ENCODE results near the gene FBXO4. TPM values are rescaled to one million over a fixed set of nuclear protein-coding genes. Genes with fewer than 3 reads are reported as not detected.

Gene FBXO4
- total RNA-seq, 4 donors from 2014 or later: 0.59 to 21.8 (median 15.5) TPM

GRCh38 chr5:41962491-41962890 is 37.4 kb downstream of the FBXO4 start:
- H3K27ac ChIP-seq: no peak overlapping the region
- TF ChIP-seq CTCF (IDR thresholded peaks at IDR 0.05): no peak
- no peak for TF ChIP-seq POLR2A (IDR thresholded peaks at IDR 0.05)
- H3K4me1 ChIP-seq: no peaks in the 10 kb centered on the region
- peaks cover 0 to 2% of the 10 kb centered on the region in 2 donors for H3K36me3 ChIP-seq
- intact Hi-C loops (cut with DNase I; ENCODE audit: low total_unique reads): no loop called here
- peaks cover 0 to 7% of the 10 kb centered on the region in 2 donors for H3K9me3 ChIP-seq
- DNase-seq: no peak
- H3K4me3 ChIP-seq: no peak overlapping the region
- no peaks in the 10 kb centered on the region for H3K27me3 ChIP-seq

DNA sequence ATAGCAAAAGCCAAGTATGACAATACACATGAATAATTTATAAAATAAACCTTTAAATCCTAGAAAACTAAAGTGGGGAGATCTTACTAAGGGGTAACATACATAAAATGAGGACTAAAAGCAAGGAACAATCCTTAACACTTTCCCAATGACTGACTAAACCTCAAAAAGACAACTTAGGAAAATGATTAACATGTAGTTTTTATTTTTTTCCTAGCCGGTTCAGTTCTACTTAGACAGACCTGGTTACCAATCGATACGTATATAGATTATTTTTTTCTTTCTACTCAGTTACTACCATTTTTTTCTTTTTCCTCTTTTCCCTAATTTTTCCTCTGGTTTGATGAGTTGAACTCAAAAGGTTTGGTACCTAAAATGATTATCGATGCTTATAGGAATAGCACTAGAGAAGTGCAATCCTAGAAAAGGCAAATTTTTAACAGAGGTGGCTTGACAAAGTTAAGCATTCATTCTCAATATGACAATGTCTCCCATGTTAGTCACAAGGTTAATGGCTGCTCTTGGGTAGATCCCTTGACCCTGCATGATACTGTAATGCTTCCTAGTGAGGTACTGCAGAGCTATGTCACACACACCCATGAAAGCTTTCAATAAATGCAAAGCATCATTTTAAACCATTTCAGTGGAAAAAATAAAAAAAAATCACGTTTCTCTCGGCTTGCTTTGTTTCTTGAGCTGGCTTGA is 41.5 kb downstream of the FBXO4 start:
- intact Hi-C loops (cut with DNase I; ENCODE audit: low total_unique reads): no loop called here
- DNase-seq: no peak
- H3K27me3 ChIP-seq: no peaks in the 10 kb centered on the region
- H3K4me1 ChIP-seq: no peaks in the 10 kb centered on the region
- no peak overlapping the region for H3K4me3 ChIP-seq
- no peak overlapping the region for H3K27ac ChIP-seq
- no peaks in the 10 kb centered on the region for H3K9me3 ChIP-seq
- TF ChIP-seq CTCF (IDR thresholded peaks at IDR 0.05) (no peak), POLR2A (IDR thresholded peaks at IDR 0.05) (no peak)
- no peaks in the 10 kb centered on the region for H3K36me3 ChIP-seq

- H3K4me1 ChIP-seq: no peaks in the 10 kb centered on the region
- intact Hi-C loops (cut with DNase I; ENCODE audit: low total_unique reads): no loop called here
- no peak for TF ChIP-seq CTCF (IDR thresholded peaks at IDR 0.05)
- TF ChIP-seq POLR2A (IDR thresholded peaks at IDR 0.05): no peak
These were observed 42.3 kb downstream of the FBXO4 start for GRCh38 chr5:41967401-41967800.

GRCh38 chr5:41968153-41968723 is 43.2 kb downstream of the FBXO4 start:
- Histone ChIP-seq H3K9me3 (no peaks in the 10 kb centered on the region), H3K27ac (no peak overlapping the region), H3K4me3 (no peak overlapping the region), H3K27me3 (no peaks in the 10 kb centered on the region), H3K36me3 (no peaks in the 10 kb centered on the region), H3K4me1 (no peaks in the 10 kb centered on the region)
- intact Hi-C loops (cut with DNase I; ENCODE audit: low total_unique reads): no loop called here
- no peak for TF ChIP-seq CTCF (IDR thresholded peaks at IDR 0.05)
- no peak for TF ChIP-seq POLR2A (IDR thresholded peaks at IDR 0.05)
- DNase-seq: no peak

More at GRCh38 chr5:41967401-41967800, 42.3 kb downstream of the FBXO4 start:
- no peak for DNase-seq
- H3K27me3 ChIP-seq: no peaks in the 10 kb centered on the region
- no peak overlapping the region for H3K4me3 ChIP-seq
- H3K27ac ChIP-seq: no peak overlapping the region
- no peaks in the 10 kb centered on the region for H3K9me3 ChIP-seq
- H3K36me3 ChIP-seq: no peaks in the 10 kb centered on the region

DNA sequence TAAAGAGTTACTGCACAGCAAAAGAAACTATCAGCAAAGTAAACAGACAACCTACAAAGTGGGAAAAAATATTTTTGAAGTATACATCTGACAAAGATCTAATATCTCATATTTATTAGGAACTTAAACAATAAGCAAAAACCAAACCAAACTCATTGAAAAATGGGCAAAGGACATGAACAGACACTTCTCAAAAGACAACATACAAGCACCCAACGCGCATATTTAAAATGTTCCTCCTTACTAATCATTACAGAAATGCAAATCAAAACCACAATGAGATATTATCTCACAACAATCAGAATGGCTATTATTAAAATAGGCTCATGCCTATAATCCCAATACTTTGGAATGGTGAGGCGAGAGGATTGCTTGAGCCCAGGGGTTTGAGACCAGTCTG is 48.0 kb downstream of the FBXO4 start:
- no peaks in the 10 kb centered on the region for H3K27me3 ChIP-seq

More for the DNA sequence above, 48.0 kb downstream of the FBXO4 start:
- DNase-seq: no peak
- TF ChIP-seq POLR2A (IDR thresholded peaks at IDR 0.05) (no peak), CTCF (IDR thresholded peaks at IDR 0.05) (no peak)
- Histone ChIP-seq H3K27ac (no peak overlapping the region), H3K4me1 (no peaks in the 10 kb centered on the region), H3K4me3 (no peak overlapping the region), H3K9me3 (no peaks in the 10 kb centered on the region), H3K36me3 (no peaks in the 10 kb centered on the region)
- intact Hi-C loops (cut with DNase I; ENCODE audit: low total_unique reads): no loop called here

Data from uterus (tissue), 4 donors.